Measurements from ENCODE around the gene PHF2. TPM values are rescaled to one million over a fixed set of nuclear protein-coding genes. Genes with fewer than 3 reads are reported as not detected.

PHF2 gene
- polyA plus RNA-seq, 4 donors, result 41.7 to 43.9 (median 43.0) TPM

GRCh38 chr9:93567271-93567959 lies 9.0 kb upstream of the PHF2 start:
- no peak for DNase-seq (ENCODE audit: low read depth in 4 of 4, low spot score in 3 of 4)

GRCh38 chr9:93568169-93568568 lies 8.2 kb upstream of the PHF2 start:
- no peak for DNase-seq (ENCODE audit: low read depth in 4 of 4, low spot score in 3 of 4)

GRCh38 chr9:93569621-93570174 lies 6.7 kb upstream of the PHF2 start:
- DNase-seq (ENCODE audit: low read depth in 4 of 4, low spot score in 3 of 4), result no peak

GRCh38 chr9:93572221-93572620 lies 4.2 kb upstream of the PHF2 start:
- DNase-seq (ENCODE audit: low read depth in 4 of 4, low spot score in 3 of 4), result no peak

- DNase-seq (ENCODE audit: low read depth in 4 of 4, low spot score in 3 of 4), result no peak
Measured at GRCh38 chr9:93572636-93573515, 3.5 kb upstream of the PHF2 start.

GRCh38 chr9:93573516-93573828 lies 2.9 kb upstream of the PHF2 start:
- DNase-seq (ENCODE audit: low read depth in 4 of 4, low spot score in 3 of 4), result no peak

GRCh38 chr9:93574091-93574899 lies 2.1 kb upstream of the PHF2 start:
- DNase-seq (ENCODE audit: low read depth in 4 of 4, low spot score in 3 of 4), result no peak

GRCh38 chr9:93574900-93575795 lies 1.2 kb upstream of the PHF2 start:
- DNase-seq (ENCODE audit: low read depth in 4 of 4, low spot score in 3 of 4), result no peak

GRCh38 chr9:93575796-93576257 lies 557 bp upstream of the PHF2 start:
- no peak for DNase-seq (ENCODE audit: low read depth in 4 of 4, low spot score in 3 of 4)

GRCh38 chr9:93577078-93577974 lies 942 bp downstream of the PHF2 start:
- no peak for DNase-seq (ENCODE audit: low read depth in 4 of 4, low spot score in 3 of 4)

- no peak for DNase-seq (ENCODE audit: low read depth in 4 of 4, low spot score in 3 of 4)
Measured at GRCh38 chr9:93577975-93578682, 1.7 kb downstream of the PHF2 start.

GRCh38 chr9:93578844-93579243 lies 2.5 kb downstream of the PHF2 start:
- no peak for DNase-seq (ENCODE audit: low read depth in 4 of 4, low spot score in 3 of 4)

GRCh38 chr9:93579711-93580516 lies 3.5 kb downstream of the PHF2 start:
- no peak for DNase-seq (ENCODE audit: low read depth in 4 of 4, low spot score in 3 of 4)

- DNase-seq (ENCODE audit: low read depth in 4 of 4, low spot score in 3 of 4), result no peak
Measured at GRCh38 chr9:93580654-93581380, 4.4 kb downstream of the PHF2 start.

GRCh38 chr9:93582115-93582514 lies 5.7 kb downstream of the PHF2 start:
- no peak for DNase-seq (ENCODE audit: low read depth in 4 of 4, low spot score in 3 of 4)

GRCh38 chr9:93582550-93582949 lies 6.2 kb downstream of the PHF2 start:
- DNase-seq (ENCODE audit: low read depth in 4 of 4, low spot score in 3 of 4), result no peak

- no peak for DNase-seq (ENCODE audit: low read depth in 4 of 4, low spot score in 3 of 4)
Measured at GRCh38 chr9:93585259-93585658, 8.9 kb downstream of the PHF2 start.
